ENCODE data around the gene ATG5.

DNA sequence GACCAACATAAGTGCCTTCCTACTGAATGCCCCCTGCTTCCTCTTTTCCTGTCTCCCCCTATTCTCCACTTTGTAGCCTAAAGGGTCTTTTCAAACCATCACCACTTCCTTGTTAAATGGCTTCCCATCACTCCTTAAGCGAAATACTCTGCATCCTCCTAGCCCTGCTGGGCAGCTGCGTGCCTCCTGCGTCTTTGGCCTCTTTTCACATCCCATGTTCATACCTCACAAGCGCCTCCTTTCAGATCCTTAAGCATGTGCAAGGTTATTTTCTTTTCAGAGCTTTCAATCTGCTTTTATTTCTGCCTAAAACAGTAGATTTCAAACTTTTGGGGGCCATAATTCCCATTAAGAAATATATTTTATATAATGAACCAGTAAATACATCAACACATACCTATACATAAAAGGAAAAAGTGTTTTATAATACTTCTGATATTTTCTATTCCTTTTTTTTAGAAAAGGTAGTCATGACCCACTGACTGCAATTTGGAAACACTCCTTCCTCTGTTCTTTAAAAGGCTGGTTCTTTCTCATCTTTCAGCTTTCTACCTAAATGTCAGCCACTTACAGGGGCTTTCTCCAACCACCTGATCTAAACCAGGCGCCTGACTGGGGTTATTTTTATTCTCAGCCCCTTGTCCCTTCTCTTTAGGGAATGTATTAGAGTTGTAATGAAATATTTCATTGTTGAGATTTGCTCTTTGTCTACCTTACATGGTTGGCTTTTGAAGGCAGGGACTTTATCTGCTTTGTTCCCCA, 155.3 kb downstream of the ATG5 start:
- TF ChIP-seq GATA2 (IDR thresholded peaks at IDR 0.05; ENCODE audit: low read depth, low read length) (no peak), GATA3 (IDR thresholded peaks at IDR 0.05; ENCODE audit: low read depth, low read length) (no peak)
